Activated CD8-positive, alpha-beta T cell treated with anti-CD3 and anti-CD28 coated beads for 36 hours (primary cell): ENCODE measurements around the gene MMS19. TPM values are rescaled to one million over a fixed set of nuclear protein-coding genes. Genes with fewer than 3 reads are reported as not detected.
A peak's percentile ranks its signal among the peaks of the same experiment; 100 is the strongest.

Source experiments
- ATAC-seq: fragments of 200-7000 bp; cut with Tn5 transposase; one replicate; pipeline ENCODE4 v1.10.0; 2021; ENCODE audit warnings: mild to moderate bottlenecking, moderate library complexity
- CTCF ChIA-PET: fragments of 350-600 bp; sonication (Branson Sonifier 250); formaldehyde crosslinking; loops from one replicate; lab custom pipeline; 2021; ENCODE audit warnings: antibody characterized with exemption; lab: Charles Lee
- POLR2A ChIA-PET: fragments of 350-600 bp; sonication (Branson Sonifier 250); formaldehyde crosslinking; loops from one replicate; lab custom pipeline; 2021; ENCODE audit warnings: antibody characterized with exemption; lab: Charles Lee
- DNase-seq: peaks from one replicate; pipeline ENCODE4 v3.0.0-alpha.2; 2020
- H3K27ac Mint-ChIP-seq: one replicate; pipeline ENCODE4 v1.8.0; 2021; ENCODE audit warnings: mild to moderate bottlenecking, mixed read lengths
- H3K27me3 Mint-ChIP-seq: one replicate; pipeline ENCODE4 v1.8.0; 2021; ENCODE audit warnings: mixed read lengths
- H3K36me3 Mint-ChIP-seq: one replicate; pipeline ENCODE4 v1.8.0; 2021; ENCODE audit warnings: low read depth, mixed read lengths
- H3K4me1 Mint-ChIP-seq: one replicate; pipeline ENCODE4 v1.8.0; 2021; ENCODE audit warnings: low read depth, mixed read lengths
- H3K4me3 Mint-ChIP-seq: one replicate; pipeline ENCODE4 v1.8.0; 2021; ENCODE audit warnings: mild to moderate bottlenecking, moderate library complexity, mixed read lengths
- H3K9me3 Mint-ChIP-seq: one replicate; pipeline ENCODE4 v1.8.0; 2021; ENCODE audit warnings: mixed read lengths
- intact Hi-C: fragments of 100-400 bp; cut with micrococcal nuclease; formaldehyde crosslinking; loops from one replicate; pipeline ENCODE4 v1.10.0; 2022
- total RNA-seq, 2 experiments: library from RNA; stranded (reverse); gene quantifications; one replicate each; pipeline ENCODE4 v1.2.3, GENCODE V29; 2021
- TF ChIP-seq, protein P1 (sequence below): fragments of 200-600 bp; IDR thresholded peaks from one replicate; pipeline ENCODE4 v1.8.0; 2022; ENCODE audit warnings: antibody characterized with exemption, mild to moderate bottlenecking

The MMS19 gene
- total RNA-seq, 2 experiments from 2014 or later = 107 to 108 TPM

DNA sequence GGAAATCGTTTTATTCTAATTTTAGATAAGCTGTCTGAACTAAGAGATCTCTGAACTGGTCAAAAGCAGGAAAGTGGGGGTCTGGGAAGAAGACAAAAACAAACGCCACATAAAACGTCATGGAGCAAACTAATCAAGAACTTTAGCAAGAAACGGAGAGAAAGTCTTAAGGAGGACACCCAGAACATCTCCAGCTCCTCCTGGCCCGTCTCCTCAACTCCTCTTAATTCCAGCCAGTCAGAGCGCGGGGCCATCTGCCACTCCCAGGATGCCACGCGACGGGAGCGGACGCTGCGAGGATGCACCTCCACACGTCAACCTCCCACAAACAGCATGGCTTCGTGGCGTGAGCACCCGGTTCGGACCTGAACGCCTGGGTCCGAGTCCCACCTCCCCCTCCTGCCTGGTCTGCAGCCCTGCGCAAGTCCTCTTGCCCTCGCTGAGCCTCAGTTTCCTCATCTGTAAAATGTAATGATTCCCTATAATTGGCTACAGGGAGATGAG is 598 bp downstream of the MMS19 start:
- Mint-ChIP-seq H3K27ac (peak overlapping the region; percentile 98), H3K36me3 (peaks cover 26% of the 10 kb centered on the region), H3K9me3 (no peaks in the 10 kb centered on the region), H3K4me3 (peak overlapping the region; percentile 89), H3K4me1 (peaks cover 33% of the 10 kb centered on the region), H3K27me3 (peaks cover 26% of the 10 kb centered on the region)
- POLR2A ChIA-PET = interaction anchor here (0.6 to 0.7 kb wide), 2 partner anchors 16 to 41 kb away, joined by 3 read pairs; no protein-coding TSS in a partner anchor
- DNase-seq (peak; percentile 91), ATAC-seq (peak; percentile 38)
- CTCF ChIA-PET = interaction anchor here (1.5 kb wide), 1 partner anchor 33 kb away, joined by 3 read pairs; no protein-coding TSS in a partner anchor
- intact Hi-C loops = loop anchor here (10.0 kb wide), 1 partner anchor 93 kb away; the partner anchor contains the start of gene RRP12
- TF ChIP-seq, protein P1, sequence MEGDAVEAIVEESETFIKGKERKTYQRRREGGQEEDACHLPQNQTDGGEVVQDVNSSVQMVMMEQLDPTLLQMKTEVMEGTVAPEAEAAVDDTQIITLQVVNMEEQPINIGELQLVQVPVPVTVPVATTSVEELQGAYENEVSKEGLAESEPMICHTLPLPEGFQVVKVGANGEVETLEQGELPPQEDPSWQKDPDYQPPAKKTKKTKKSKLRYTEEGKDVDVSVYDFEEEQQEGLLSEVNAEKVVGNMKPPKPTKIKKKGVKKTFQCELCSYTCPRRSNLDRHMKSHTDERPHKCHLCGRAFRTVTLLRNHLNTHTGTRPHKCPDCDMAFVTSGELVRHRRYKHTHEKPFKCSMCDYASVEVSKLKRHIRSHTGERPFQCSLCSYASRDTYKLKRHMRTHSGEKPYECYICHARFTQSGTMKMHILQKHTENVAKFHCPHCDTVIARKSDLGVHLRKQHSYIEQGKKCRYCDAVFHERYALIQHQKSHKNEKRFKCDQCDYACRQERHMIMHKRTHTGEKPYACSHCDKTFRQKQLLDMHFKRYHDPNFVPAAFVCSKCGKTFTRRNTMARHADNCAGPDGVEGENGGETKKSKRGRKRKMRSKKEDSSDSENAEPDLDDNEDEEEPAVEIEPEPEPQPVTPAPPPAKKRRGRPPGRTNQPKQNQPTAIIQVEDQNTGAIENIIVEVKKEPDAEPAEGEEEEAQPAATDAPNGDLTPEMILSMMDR = no peak

DNA sequence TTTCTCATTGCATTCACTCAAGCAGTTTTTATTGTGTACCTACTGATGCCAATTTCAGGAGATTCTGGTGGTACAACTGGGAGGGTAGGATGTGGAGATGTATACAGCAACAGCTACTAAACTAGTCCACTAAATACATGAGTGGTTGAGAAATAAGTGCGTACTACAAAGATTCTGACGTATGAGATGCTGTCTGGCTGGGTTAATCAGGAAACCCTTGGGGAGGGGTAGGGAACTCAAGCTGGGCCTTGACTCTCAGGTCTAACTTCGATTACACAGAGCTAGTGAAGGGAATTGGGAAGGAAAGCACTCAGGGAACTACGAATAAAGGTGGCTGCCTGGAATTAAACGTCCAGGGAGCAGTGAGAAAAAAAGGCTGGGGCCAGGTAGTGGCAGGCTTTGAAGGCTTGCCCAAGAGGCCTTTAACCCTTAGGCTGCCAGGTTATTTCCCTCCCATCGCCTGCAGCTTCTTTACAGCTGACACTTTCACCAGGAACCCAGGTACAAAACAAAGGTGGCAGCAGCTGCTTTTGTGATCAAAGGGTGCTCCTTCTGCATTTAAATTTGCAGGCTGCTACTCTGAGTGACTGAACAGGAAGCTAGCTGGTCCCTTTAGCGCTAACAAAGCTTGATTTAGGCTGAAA is 3.2 kb downstream of the MMS19 start:
- DNase-seq (no peak), ATAC-seq (no peak)
- Mint-ChIP-seq H3K4me3 (peak overlapping the region; percentile 40), H3K36me3 (peaks cover 26% of the 10 kb centered on the region), H3K4me1 (peaks cover 47% of the 10 kb centered on the region), H3K9me3 (no peaks in the 10 kb centered on the region), H3K27me3 (peaks cover 5% of the 10 kb centered on the region), H3K27ac (peak overlapping the region; percentile 61)
- CTCF ChIA-PET = interaction anchor here (1.6 to 2.2 kb wide), 2 partner anchors 12 to 59 kb away, joined by 3 to 7 read pairs; no protein-coding TSS in a partner anchor
- intact Hi-C loops = loop anchor here (10.0 kb wide), 1 partner anchor 90 kb away; the partner anchor contains the start of gene RRP12
- POLR2A ChIA-PET = interaction anchor here (1.0 kb wide), 2 partner anchors 27 to 53 kb away, joined by 4 read pairs; no protein-coding TSS in a partner anchor
- TF ChIP-seq, protein P1 = no peak

DNA sequence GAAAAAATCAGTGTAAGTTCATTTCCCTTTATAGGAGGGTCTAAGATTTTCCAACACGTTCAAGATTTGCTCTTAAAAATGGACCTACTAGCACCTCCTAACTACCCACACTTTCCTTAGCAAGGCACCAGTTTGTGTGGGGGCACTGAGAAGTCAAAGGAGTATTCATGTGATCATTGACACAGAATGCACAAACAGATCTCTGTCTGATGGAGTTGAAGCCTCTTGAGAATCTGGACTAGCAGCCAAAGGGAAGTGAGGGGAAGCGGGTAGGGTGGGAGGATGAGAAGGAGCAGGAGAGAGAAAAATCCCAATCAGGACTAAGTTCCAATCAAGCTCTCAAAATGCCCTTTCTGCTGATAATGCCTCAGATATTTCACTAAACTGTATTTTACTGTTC is 4.1 kb downstream of the MMS19 start:
- intact Hi-C loops = loop anchor here (10.0 kb wide), 1 partner anchor 89 kb away; the partner anchor contains the start of gene RRP12
- ChIA-PET CTCF (interaction anchor here (0.6 to 2.2 kb wide), 3 partner anchors 11 to 60 kb away, joined by 3 to 7 read pairs (median 3); no protein-coding TSS in a partner anchor), POLR2A (interaction anchor here (1.0 kb wide), 2 partner anchors 26 to 52 kb away, joined by 4 read pairs; no protein-coding TSS in a partner anchor)
- no peak for ATAC-seq
- peaks cover 26% of the 10 kb centered on the region for H3K36me3 Mint-ChIP-seq
- H3K9me3 Mint-ChIP-seq = no peaks in the 10 kb centered on the region
- no peak for DNase-seq
- no peak overlapping the region for H3K4me3 Mint-ChIP-seq
- TF ChIP-seq, protein P1 = no peak
- peaks cover 53% of the 10 kb centered on the region for H3K4me1 Mint-ChIP-seq
- H3K27ac Mint-ChIP-seq = peak overlapping the region; percentile 4
- H3K27me3 Mint-ChIP-seq = no peaks in the 10 kb centered on the region

DNA sequence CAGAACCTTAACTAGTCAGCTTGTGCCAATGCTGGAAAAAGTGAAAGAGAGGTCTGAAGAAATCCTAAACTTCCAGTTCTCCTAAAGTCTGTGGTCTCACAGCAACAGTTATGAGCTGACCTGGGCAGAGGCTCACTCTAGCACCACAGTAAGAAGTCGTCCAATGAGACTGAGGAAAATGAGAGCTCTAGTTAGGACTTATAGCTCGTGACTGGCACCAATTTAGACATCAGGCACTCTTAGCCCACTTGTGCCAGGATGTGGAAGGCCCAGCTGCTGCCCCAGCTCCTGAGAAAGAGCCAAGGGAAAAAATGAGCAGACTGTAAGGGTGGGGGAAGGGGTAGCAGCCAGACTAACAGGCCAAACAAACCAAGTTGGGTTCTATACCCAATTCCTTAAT is 7.6 kb downstream of the MMS19 start:
- Mint-ChIP-seq H3K4me3 (no peak overlapping the region), H3K9me3 (no peaks in the 10 kb centered on the region), H3K36me3 (peaks cover 23% of the 10 kb centered on the region), H3K27me3 (no peaks in the 10 kb centered on the region), H3K27ac (no peak overlapping the region), H3K4me1 (peaks cover 44% of the 10 kb centered on the region)
- TF ChIP-seq, protein P1 = no peak
- intact Hi-C loops = loop anchor here (10.0 kb wide), 1 partner anchor 86 kb away; the partner anchor contains the start of gene RRP12
- no peak for DNase-seq
- ChIA-PET POLR2A (interaction anchor here (1.2 kb wide), 1 partner anchor 60 kb away, joined by 3 read pairs; no protein-coding TSS in a partner anchor), CTCF (interaction anchor here (1.3 to 1.7 kb wide), 2 partner anchors 10 to 26 kb away, joined by 4 read pairs; no protein-coding TSS in a partner anchor)
- ATAC-seq = no peak
